Measurements from ENCODE around the gene NSF. TPM values are rescaled to one million over a fixed set of nuclear protein-coding genes. Genes with fewer than 3 reads are reported as not detected.
"Not testable (repeated sequence)": the region's sequence is repeated elsewhere in the genome, so short reads cannot be mapped to it uniquely, and the experiment has no call there.

NSF gene
- total RNA-seq, 1 experiment from 2014 or later: 35.9 TPM

DNA sequence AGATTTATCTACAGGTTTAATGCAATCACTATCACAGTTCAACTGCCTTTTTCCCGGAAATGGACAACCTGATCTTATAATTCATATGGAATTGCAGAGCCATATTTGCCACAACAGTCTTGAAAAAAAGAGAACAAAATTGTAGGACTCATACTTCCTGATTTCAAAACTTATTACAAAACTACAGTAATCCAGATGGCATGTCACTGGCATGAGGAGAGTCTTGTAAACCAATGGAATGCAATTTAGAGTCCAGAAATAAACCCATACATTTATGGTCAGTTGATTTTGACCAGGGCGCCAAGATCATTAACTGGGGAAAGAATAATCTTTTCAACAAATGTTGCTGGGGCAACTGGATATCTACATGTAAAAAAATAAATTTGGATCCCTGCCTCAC, 20.8 kb downstream of the NSF start:
- H3K4me1 ChIP-seq (ENCODE audit: insufficient read depth, low read length, poor library complexity, severe bottlenecking); H3K4me3 ChIP-seq (ENCODE audit: low read depth, low read length, poor library complexity, severe bottlenecking); BruUV-seq (replicated peaks); intact Hi-C loops (cut with micrococcal nuclease; ENCODE audit: unreplicated experiment); POLR2A ChIA-PET (ENCODE audit: low non-redundant PET); DNase-seq (ENCODE audit: low spot score); H3K9me3 ChIP-seq (ENCODE audit: low read depth, low read length, poor library complexity, severe bottlenecking); H3K36me3 ChIP-seq (ENCODE audit: insufficient read depth, low read length, poor library complexity, severe bottlenecking); H3K27me3 ChIP-seq (replicated peaks; ENCODE audit: insufficient read depth, low read depth, low read length, poor library complexity); CTCF ChIA-PET; H3K27ac ChIP-seq (ENCODE audit: low read depth, low read length, poor library complexity, severe bottlenecking): not testable (repeated sequence)

DNA sequence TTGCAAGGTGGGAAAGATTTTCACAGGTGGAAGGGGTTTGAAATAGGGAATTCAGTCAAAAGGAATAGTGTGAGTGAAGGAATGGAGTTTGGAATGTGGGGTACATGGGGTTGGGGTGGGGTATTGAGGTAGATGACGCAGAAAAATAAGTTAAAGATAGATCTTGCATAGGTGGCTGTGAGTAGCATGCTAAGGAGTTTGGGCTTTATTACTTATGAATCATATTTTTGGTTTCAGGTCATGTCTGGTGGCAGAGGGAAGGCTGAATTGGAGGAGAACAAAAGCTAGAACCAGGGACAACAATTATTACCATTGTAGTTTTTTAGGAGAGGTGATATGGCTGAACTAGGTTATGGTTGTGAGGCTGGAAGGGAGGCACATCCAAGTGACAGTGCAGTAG, 23.4 kb downstream of the NSF start:
- DNase-seq (ENCODE audit: low spot score); BruUV-seq (replicated peaks); H3K27me3 ChIP-seq (replicated peaks; ENCODE audit: insufficient read depth, low read depth, low read length, poor library complexity); H3K27ac ChIP-seq (ENCODE audit: low read depth, low read length, poor library complexity, severe bottlenecking); POLR2A ChIA-PET (ENCODE audit: low non-redundant PET); intact Hi-C loops (cut with micrococcal nuclease; ENCODE audit: unreplicated experiment); H3K9me3 ChIP-seq (ENCODE audit: low read depth, low read length, poor library complexity, severe bottlenecking); H3K4me1 ChIP-seq (ENCODE audit: insufficient read depth, low read length, poor library complexity, severe bottlenecking); H3K4me3 ChIP-seq (ENCODE audit: low read depth, low read length, poor library complexity, severe bottlenecking); CTCF ChIA-PET; H3K36me3 ChIP-seq (ENCODE audit: insufficient read depth, low read length, poor library complexity, severe bottlenecking): not testable (repeated sequence)

DNA sequence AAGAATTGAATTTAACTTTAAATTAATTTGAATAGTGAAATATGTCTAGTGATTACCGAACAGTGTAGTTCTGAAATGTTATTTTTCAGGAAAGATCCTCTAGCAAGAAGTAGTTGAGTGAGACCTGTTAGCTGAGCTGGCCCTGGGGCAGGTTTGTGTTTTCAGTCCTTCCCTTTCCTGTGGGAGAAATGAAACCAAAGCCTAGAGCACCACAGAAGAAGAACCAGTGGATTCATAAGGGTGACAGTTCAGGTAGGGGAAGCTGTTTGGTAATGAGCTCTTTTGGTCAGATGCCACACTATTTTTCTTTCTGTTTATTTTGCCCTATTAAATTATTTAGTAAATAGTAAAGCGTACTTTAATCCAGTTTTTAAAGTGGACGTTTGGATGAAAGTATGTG, 26.7 kb downstream of the NSF start:
- CTCF ChIA-PET; H3K27me3 ChIP-seq (replicated peaks; ENCODE audit: insufficient read depth, low read depth, low read length, poor library complexity); H3K4me1 ChIP-seq (ENCODE audit: insufficient read depth, low read length, poor library complexity, severe bottlenecking); BruUV-seq (replicated peaks); H3K36me3 ChIP-seq (ENCODE audit: insufficient read depth, low read length, poor library complexity, severe bottlenecking); H3K9me3 ChIP-seq (ENCODE audit: low read depth, low read length, poor library complexity, severe bottlenecking); DNase-seq (ENCODE audit: low spot score); POLR2A ChIA-PET (ENCODE audit: low non-redundant PET); intact Hi-C loops (cut with micrococcal nuclease; ENCODE audit: unreplicated experiment); H3K27ac ChIP-seq (ENCODE audit: low read depth, low read length, poor library complexity, severe bottlenecking); H3K4me3 ChIP-seq (ENCODE audit: low read depth, low read length, poor library complexity, severe bottlenecking): not testable (repeated sequence)

DNA sequence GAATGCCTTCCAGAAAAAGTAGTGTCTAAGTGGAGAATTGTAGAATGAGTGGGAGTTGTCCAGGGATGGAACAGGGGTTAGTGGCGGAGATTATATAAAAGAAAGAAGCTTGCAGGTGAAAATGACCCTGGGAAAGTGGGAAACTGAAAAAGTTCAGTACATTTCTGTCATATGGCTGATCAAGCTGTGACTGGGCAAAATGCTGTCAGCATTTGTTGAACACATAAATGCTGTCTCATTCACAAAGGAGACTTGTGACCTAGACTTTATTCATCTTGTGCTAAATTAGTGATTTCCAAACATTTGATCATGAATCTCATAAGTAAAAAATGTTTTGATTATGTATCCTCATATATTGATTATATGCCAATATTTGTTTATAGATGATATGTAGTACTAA, 28.5 kb downstream of the NSF start:
- DNase-seq (ENCODE audit: low spot score); H3K4me1 ChIP-seq (ENCODE audit: insufficient read depth, low read length, poor library complexity, severe bottlenecking); intact Hi-C loops (cut with micrococcal nuclease; ENCODE audit: unreplicated experiment); CTCF ChIA-PET; H3K9me3 ChIP-seq (ENCODE audit: low read depth, low read length, poor library complexity, severe bottlenecking); H3K27me3 ChIP-seq (replicated peaks; ENCODE audit: insufficient read depth, low read depth, low read length, poor library complexity); H3K27ac ChIP-seq (ENCODE audit: low read depth, low read length, poor library complexity, severe bottlenecking); H3K4me3 ChIP-seq (ENCODE audit: low read depth, low read length, poor library complexity, severe bottlenecking); BruUV-seq (replicated peaks); H3K36me3 ChIP-seq (ENCODE audit: insufficient read depth, low read length, poor library complexity, severe bottlenecking); POLR2A ChIA-PET (ENCODE audit: low non-redundant PET): not testable (repeated sequence)

DNA sequence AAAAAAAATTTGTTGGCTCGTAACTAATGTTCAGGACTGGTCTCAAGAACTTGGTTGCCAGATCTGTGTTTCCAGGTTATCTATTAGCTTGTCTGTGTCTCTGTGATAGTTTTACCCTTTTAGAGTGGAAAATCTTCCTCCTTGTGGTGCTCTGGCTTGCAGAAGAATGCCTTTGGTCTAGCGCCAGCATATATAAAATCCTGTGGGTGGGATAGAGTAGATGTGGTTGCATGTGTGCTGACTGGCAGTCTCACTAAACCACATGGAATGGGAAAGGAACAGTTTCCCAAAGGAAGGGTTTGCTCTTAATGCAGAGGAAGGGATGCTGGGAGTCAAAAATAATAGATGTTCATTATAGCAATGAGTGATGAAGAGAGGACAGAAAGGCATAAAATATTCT, 33.3 kb downstream of the NSF start:
- H3K4me1 ChIP-seq (ENCODE audit: insufficient read depth, low read length, poor library complexity, severe bottlenecking); POLR2A ChIA-PET (ENCODE audit: low non-redundant PET); H3K27me3 ChIP-seq (replicated peaks; ENCODE audit: insufficient read depth, low read depth, low read length, poor library complexity); BruUV-seq (replicated peaks); intact Hi-C loops (cut with micrococcal nuclease; ENCODE audit: unreplicated experiment); H3K4me3 ChIP-seq (ENCODE audit: low read depth, low read length, poor library complexity, severe bottlenecking); CTCF ChIA-PET; H3K27ac ChIP-seq (ENCODE audit: low read depth, low read length, poor library complexity, severe bottlenecking); DNase-seq (ENCODE audit: low spot score); H3K9me3 ChIP-seq (ENCODE audit: low read depth, low read length, poor library complexity, severe bottlenecking); H3K36me3 ChIP-seq (ENCODE audit: insufficient read depth, low read length, poor library complexity, severe bottlenecking): not testable (repeated sequence)

DNA sequence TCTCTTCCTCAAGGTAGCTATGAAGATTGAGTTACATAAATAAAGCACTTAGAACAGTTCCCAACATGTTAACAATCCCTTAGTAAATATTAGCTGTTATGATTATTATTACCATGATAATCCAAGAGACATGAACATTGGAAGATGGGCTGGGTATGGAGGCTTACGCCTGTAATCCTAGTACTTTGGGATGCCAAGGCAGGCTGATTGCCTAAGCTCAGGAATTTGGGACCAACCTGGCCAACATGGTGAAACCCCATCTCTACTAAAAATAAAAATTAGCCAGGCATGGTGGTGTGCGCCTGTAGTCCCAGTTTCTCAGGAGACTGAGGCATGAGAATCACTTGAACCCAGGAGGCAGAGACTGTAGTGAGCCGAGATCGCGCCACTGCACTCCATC, 34.3 kb downstream of the NSF start:
- H3K27me3 ChIP-seq (replicated peaks; ENCODE audit: insufficient read depth, low read depth, low read length, poor library complexity); POLR2A ChIA-PET (ENCODE audit: low non-redundant PET); H3K27ac ChIP-seq (ENCODE audit: low read depth, low read length, poor library complexity, severe bottlenecking); H3K9me3 ChIP-seq (ENCODE audit: low read depth, low read length, poor library complexity, severe bottlenecking); BruUV-seq (replicated peaks); H3K4me3 ChIP-seq (ENCODE audit: low read depth, low read length, poor library complexity, severe bottlenecking); H3K36me3 ChIP-seq (ENCODE audit: insufficient read depth, low read length, poor library complexity, severe bottlenecking); intact Hi-C loops (cut with micrococcal nuclease; ENCODE audit: unreplicated experiment); H3K4me1 ChIP-seq (ENCODE audit: insufficient read depth, low read length, poor library complexity, severe bottlenecking); DNase-seq (ENCODE audit: low spot score); CTCF ChIA-PET: not testable (repeated sequence)

DNA sequence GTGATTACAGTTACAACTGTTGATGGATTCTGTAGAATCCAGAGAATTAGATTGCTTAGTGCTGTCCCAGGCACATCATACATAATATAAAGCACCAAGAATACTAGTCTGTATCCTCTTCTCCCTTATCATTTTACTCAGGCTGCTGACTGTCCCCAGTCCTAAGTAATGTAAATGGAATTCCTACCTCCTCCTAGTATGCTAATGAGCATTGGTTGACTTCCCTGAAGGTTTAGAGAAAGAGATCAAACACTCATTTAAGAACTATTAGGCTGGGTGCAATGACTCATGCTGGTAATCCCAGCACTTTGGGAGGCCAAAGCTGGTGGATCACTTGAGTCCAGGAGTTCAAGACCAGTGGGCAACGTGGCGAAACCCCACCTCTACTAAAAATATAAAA, 37.0 kb downstream of the NSF start:
- H3K4me3 ChIP-seq (ENCODE audit: low read depth, low read length, poor library complexity, severe bottlenecking); H3K27me3 ChIP-seq (replicated peaks; ENCODE audit: insufficient read depth, low read depth, low read length, poor library complexity); H3K9me3 ChIP-seq (ENCODE audit: low read depth, low read length, poor library complexity, severe bottlenecking); H3K27ac ChIP-seq (ENCODE audit: low read depth, low read length, poor library complexity, severe bottlenecking); DNase-seq (ENCODE audit: low spot score); H3K4me1 ChIP-seq (ENCODE audit: insufficient read depth, low read length, poor library complexity, severe bottlenecking); BruUV-seq (replicated peaks); intact Hi-C loops (cut with micrococcal nuclease; ENCODE audit: unreplicated experiment); CTCF ChIA-PET; POLR2A ChIA-PET (ENCODE audit: low non-redundant PET); H3K36me3 ChIP-seq (ENCODE audit: insufficient read depth, low read length, poor library complexity, severe bottlenecking): not testable (repeated sequence)

DNA sequence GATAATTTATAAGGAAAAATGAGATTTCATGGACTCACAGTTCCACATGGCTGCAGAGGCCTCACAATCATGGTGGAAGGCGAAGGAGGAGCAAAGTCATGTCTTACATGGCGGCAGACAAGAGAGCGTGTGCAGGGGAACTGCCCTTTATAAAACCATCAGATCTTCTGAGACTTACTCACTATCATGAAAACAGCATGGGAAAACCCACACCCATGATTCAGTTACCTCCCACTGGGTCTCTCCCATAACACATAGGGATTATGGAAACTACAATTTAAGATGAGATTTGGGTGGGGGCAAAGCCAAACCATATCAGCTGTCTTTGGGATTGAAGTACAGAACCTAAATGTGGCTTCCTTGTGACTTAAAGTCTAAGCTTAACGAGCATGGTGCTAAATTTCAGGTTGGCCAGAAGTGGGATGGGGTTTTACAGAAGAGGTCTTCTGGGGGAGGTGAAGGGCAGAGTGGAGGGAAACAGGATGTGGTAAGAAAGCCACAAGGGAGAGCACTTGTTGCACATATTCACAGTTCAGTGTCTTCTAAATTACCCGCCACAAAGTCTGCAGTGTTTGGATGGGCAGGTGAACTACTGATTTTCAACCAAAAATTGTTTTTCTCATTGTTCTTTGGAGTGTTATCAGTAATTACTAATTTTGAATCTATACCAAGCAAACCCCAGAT, 38.4 kb downstream of the NSF start:
- H3K27me3 ChIP-seq (replicated peaks; ENCODE audit: insufficient read depth, low read depth, low read length, poor library complexity); H3K9me3 ChIP-seq (ENCODE audit: low read depth, low read length, poor library complexity, severe bottlenecking); H3K27ac ChIP-seq (ENCODE audit: low read depth, low read length, poor library complexity, severe bottlenecking); H3K36me3 ChIP-seq (ENCODE audit: insufficient read depth, low read length, poor library complexity, severe bottlenecking); DNase-seq (ENCODE audit: low spot score); POLR2A ChIA-PET (ENCODE audit: low non-redundant PET); BruUV-seq (replicated peaks); intact Hi-C loops (cut with micrococcal nuclease; ENCODE audit: unreplicated experiment); H3K4me3 ChIP-seq (ENCODE audit: low read depth, low read length, poor library complexity, severe bottlenecking); CTCF ChIA-PET; H3K4me1 ChIP-seq (ENCODE audit: insufficient read depth, low read length, poor library complexity, severe bottlenecking): not testable (repeated sequence)

Data from A673 (cell line).